GM12874 (cell line): ENCODE data around the gene PTGR2.
A peak's percentile ranks its signal among the peaks of the same experiment; 100 is the strongest.

Experiments
- CTCF ChIP-seq: IDR thresholded peaks from 2 replicates; pipeline ENCODE4 v1.5.1; 2011; ENCODE audit warnings: low read depth, mild to moderate bottlenecking, control low read depth, low read length, moderate library complexity; ENCODE audit not compliant: insufficient read depth

PTGR2 gene

GRCh38 chr14:73824536-73824935 is 27.1 kb upstream of the PTGR2 start:
- no peak for TF ChIP-seq CTCF

GRCh38 chr14:73825551-73826188 is 26.0 kb upstream of the PTGR2 start:
- peak; percentile 90 for TF ChIP-seq CTCF

- peak; percentile 19; the same call in 1 of the 2 replicates for TF ChIP-seq CTCF
Observed at GRCh38 chr14:73827190-73827589, 24.4 kb upstream of the PTGR2 start.

- no peak for TF ChIP-seq CTCF
Observed at GRCh38 chr14:73829071-73829470, 22.6 kb upstream of the PTGR2 start.

GRCh38 chr14:73829526-73830431 is 21.9 kb upstream of the PTGR2 start:
- TF ChIP-seq CTCF: no peak

- TF ChIP-seq CTCF: no peak
Observed at GRCh38 chr14:73833034-73833433, 18.6 kb upstream of the PTGR2 start.

GRCh38 chr14:73833530-73834260 is 17.9 kb upstream of the PTGR2 start:
- TF ChIP-seq CTCF: no peak
